ENCODE measurements around the gene VTI1A.

The VTI1A gene

DNA sequence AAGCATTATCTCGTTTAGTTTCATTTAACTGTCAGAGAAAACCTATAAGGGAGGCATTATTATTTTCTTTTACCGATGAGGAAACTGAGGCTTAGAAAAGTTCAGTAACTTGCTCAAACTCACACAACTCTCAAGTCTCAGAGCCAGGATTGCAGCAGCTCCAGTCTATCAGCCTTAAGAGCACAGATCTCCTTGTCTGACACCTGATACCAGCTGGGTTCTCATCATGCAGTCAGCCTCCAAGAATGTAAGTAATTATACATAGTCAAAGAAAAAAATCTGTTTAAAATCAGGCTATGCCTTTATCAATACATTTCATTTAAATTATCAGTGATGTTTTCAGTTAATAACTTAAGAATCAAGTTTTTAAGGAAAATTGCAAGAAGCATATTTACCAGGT lies 266.4 kb downstream of the VTI1A start:
- no peak for DNase-seq (ENCODE audit: low read depth)
- H3K4me3 ChIP-seq (ENCODE audit: low read depth, low read length), result no peak overlapping the region
- TF ChIP-seq, protein P1, sequence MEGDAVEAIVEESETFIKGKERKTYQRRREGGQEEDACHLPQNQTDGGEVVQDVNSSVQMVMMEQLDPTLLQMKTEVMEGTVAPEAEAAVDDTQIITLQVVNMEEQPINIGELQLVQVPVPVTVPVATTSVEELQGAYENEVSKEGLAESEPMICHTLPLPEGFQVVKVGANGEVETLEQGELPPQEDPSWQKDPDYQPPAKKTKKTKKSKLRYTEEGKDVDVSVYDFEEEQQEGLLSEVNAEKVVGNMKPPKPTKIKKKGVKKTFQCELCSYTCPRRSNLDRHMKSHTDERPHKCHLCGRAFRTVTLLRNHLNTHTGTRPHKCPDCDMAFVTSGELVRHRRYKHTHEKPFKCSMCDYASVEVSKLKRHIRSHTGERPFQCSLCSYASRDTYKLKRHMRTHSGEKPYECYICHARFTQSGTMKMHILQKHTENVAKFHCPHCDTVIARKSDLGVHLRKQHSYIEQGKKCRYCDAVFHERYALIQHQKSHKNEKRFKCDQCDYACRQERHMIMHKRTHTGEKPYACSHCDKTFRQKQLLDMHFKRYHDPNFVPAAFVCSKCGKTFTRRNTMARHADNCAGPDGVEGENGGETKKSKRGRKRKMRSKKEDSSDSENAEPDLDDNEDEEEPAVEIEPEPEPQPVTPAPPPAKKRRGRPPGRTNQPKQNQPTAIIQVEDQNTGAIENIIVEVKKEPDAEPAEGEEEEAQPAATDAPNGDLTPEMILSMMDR (IDR thresholded peaks at IDR 0.05; ENCODE audit: control insufficient read depth, extremely low read depth, insufficient read depth), result no peak

DNA sequence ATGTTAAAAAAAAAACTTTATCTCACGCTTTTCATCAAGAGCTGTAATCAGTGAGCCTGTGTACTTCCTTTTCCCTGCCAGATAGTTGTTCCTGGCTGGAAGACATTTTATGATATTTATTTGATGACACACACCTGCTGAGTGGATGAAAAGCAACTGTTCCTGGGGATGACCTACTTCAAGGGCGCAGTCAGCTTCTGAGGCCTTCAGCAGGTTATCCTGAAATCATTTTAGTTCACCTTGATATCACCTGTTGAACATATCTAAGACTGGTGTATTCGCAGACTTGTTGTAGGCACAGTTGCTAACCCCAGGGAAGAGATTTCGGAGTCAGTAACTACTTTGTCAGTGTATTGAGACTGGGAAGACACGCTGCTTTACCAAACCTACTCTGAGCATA lies 268.6 kb downstream of the VTI1A start:
- peak; percentile 59 for DNase-seq (ENCODE audit: low read depth)
- TF ChIP-seq, protein P1 (IDR thresholded peaks at IDR 0.05; ENCODE audit: control insufficient read depth, extremely low read depth, insufficient read depth), result no peak
- no peak overlapping the region for H3K4me3 ChIP-seq (ENCODE audit: low read depth, low read length)

DNA sequence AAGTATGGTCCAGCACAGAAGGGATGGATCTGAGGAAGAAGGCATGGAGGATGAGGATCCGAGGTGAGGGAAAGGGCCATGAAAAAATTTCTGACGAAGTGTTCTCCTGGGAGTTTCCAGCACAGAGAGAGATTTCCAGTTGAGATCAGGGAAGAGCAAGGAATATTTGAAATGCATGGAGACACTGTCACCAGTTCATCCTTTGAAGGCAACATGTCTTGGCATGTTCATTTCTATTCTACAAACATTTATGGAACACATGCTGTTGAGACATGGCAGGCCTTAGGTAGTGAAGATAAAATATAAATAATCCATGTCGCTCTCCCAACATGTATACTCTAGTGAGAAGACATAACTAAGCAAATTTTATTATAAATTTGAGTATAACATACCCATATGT lies 269.1 kb downstream of the VTI1A start:
- no peak for DNase-seq (ENCODE audit: low read depth)
- TF ChIP-seq, protein P1 (IDR thresholded peaks at IDR 0.05; ENCODE audit: control insufficient read depth, extremely low read depth, insufficient read depth), result no peak
- no peak overlapping the region for H3K4me3 ChIP-seq (ENCODE audit: low read depth, low read length)

DNA sequence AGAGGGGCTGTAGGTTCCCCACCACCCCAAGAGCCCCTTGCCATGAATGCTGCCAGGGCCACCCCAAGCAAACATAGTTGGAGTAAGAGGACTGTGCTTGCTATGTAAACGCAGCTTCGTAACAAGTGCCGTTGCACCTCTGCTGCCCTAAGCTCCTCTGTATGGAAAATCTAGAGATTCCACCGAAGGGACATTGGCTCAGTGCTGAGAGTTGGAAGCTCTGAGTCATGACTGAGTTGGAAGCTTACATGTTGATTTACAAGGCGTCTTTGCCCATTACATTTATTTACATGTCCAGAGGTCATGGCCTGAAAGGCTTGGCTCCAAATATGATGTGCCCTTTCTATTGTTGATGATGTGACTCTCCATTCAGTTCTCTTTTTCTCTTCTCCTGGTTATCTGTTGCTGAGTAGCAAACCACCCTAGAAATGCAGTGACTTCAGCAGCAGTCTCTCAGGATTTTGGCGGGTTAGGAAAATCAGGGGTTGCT lies 270.0 kb downstream of the VTI1A start:
- TF ChIP-seq, protein P1 (IDR thresholded peaks at IDR 0.05; ENCODE audit: control insufficient read depth, extremely low read depth, insufficient read depth), result no peak
- DNase-seq (ENCODE audit: low read depth), result peak; percentile 92

DNA sequence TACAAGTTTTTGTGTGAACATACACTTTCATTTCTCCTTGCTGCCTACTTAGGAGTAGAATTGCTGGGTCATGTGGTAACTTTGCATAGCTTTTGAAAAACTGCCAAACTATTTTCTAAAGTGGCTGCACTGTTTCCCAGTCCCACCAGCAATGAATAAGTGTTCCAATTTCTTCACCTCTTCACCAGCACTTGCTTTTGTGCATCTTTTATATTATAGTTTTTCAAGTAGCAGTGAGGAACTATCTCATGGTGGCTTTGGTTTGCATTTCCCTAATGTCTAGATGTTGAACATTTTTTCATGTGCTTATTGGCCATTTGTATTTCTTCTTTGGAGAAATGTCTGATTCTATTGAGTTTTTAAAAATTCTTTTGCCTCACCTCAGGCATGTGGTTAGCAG lies 273.2 kb downstream of the VTI1A start:
- DNase-seq (ENCODE audit: low read depth), result no peak
- TF ChIP-seq, protein P1 (IDR thresholded peaks at IDR 0.05; ENCODE audit: control insufficient read depth, extremely low read depth, insufficient read depth), result no peak
- H3K4me3 ChIP-seq (ENCODE audit: low read depth, low read length), result no peak overlapping the region

More for the DNA sequence above, 270.0 kb downstream of the VTI1A start:
- H3K4me3 ChIP-seq (ENCODE audit: low read depth, low read length), result no peak overlapping the region

DNA sequence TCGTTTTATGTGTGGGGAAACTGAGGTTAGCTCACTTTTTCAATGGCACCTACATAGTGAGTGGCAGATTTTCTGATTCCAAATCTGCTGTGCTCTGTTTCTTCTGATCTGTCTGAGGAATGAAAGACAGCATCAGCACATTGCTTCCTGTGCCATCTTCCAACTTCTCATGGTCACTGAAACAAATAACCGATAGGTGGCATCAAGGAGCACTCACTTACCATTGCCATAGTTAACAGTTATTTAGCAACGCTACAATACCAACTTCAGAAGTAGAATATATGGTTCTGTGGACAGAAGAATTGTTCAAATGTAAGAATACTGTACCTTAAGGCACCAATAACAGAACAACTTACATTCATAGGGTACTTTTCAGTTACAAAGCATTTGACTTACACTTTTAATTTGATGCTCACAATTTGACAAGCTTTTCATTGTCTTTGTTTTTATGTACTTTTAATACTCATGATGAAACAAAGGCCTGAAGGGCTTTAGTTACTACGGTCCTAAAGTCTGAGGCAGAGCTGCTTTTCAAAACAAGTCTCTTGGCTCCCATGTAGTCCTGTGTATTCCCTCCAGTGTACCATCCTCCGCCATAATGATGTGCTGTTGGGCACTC lies 274.2 kb downstream of the VTI1A start:
- TF ChIP-seq, protein P1 (IDR thresholded peaks at IDR 0.05; ENCODE audit: control insufficient read depth, extremely low read depth, insufficient read depth), result peak; percentile 74
- DNase-seq (ENCODE audit: low read depth), result no peak
- no peak overlapping the region for H3K4me3 ChIP-seq (ENCODE audit: low read depth, low read length)

DNA sequence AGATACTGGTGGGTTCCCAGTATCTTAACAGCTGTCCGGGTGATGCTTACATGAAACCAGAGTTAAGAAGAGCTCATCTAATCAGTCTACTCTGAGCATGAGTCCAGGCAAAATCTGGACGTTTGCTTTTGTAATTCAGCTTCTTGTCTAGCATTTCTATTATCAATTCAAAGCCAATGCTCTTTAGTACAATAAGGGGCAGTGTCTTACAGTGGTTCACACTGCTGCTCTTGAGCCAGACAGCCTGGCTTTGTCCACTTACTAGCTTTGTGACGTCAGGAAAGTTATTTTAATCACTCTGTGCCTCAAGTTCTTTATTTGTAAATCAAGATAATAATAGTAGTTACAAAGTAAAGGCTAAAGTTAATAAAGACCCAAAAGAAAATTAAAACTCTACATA lies 275.7 kb downstream of the VTI1A start:
- TF ChIP-seq, protein P1 (IDR thresholded peaks at IDR 0.05; ENCODE audit: control insufficient read depth, extremely low read depth, insufficient read depth), result no peak
- no peak for DNase-seq (ENCODE audit: low read depth)
- H3K4me3 ChIP-seq (ENCODE audit: low read depth, low read length), result no peak overlapping the region
